HepG2 (cell line): ENCODE data around the gene CHKB. TPM values are rescaled to one million over a fixed set of nuclear protein-coding genes. Genes with fewer than 3 reads are reported as not detected.

Experiments
- AKAP8 ChIP-seq: sonication (generic); formaldehyde crosslinking; IDR thresholded peaks from 2 replicates; pipeline ENCODE4 v1.5.1; 2020; ENCODE audit warnings: mild to moderate bottlenecking, missing genetic modification reagents
- CBFB ChIP-seq: sonication (generic); formaldehyde crosslinking; IDR thresholded peaks from 2 replicates; pipeline ENCODE4 v1.4.0; 2020; ENCODE audit warnings: missing genetic modification reagents
- CENPBD1 ChIP-seq: sonication (generic); formaldehyde crosslinking; IDR thresholded peaks from 2 replicates; pipeline ENCODE4 v1.8.0; 2022; ENCODE audit warnings: missing genetic modification reagents, low read depth, mild to moderate bottlenecking, borderline replicate concordance
- DMAP1 ChIP-seq: IDR thresholded peaks from 2 replicates; pipeline ENCODE4 v1.6.1; 2016
- FIP1L1 ChIP-seq: fragments of 200-400 bp; formaldehyde crosslinking; IDR thresholded peaks from 2 replicates; pipeline ENCODE4 v1.6.1; 2018; ENCODE audit warnings: low read depth, mild to moderate bottlenecking, low read length, moderate library complexity, borderline replicate concordance; ENCODE audit not compliant: insufficient read depth
- GATAD2A ChIP-seq: IDR thresholded peaks from 2 replicates; pipeline ENCODE4 v1.6.1; 2016
- HMG20B ChIP-seq: conservative IDR thresholded peaks from 2 replicates; pipeline ENCODE4 v1.6.1; 2016; ENCODE audit warnings: missing genetic modification reagents, missing compliant biosample characterization
- HNF1B ChIP-seq: sonication (generic); formaldehyde crosslinking; IDR thresholded peaks from 2 replicates; pipeline ENCODE4 v1.5.1; 2020; ENCODE audit warnings: mild to moderate bottlenecking, moderate library complexity, missing genetic modification reagents
- JARID2 ChIP-seq: sonication (generic); formaldehyde crosslinking; IDR thresholded peaks from 2 replicates; pipeline ENCODE4 v1.8.1; 2023; ENCODE audit warnings: missing genetic modification reagents, inconsistent platforms; ENCODE audit not compliant: insufficient replicate concordance
- KDM5B ChIP-seq: sonication (generic); formaldehyde crosslinking; IDR thresholded peaks from 2 replicates; pipeline ENCODE4 v1.4.0; 2020; ENCODE audit warnings: missing genetic modification reagents, mild to moderate bottlenecking, borderline replicate concordance
- MEIS2 ChIP-seq: sonication (generic); formaldehyde crosslinking; IDR thresholded peaks from 2 replicates; pipeline ENCODE4 v1.9.0; 2021; ENCODE audit warnings: mild to moderate bottlenecking, missing genetic modification reagents
- NR2F1 ChIP-seq, 2 experiments: fragments of 450-650 bp in 1 of 2; formaldehyde crosslinking in 1 of 2; IDR thresholded peaks; 2 replicates each; pipeline versions ENCODE4 v1.5.0 to v1.6.1; 2016 to 2020; ENCODE audit warnings: mild to moderate bottlenecking in 1 of 2, missing compliant biosample characterization in 1 of 2, missing genetic modification reagents in 1 of 2, moderate library complexity in 1 of 2
- SMARCE1 ChIP-seq: fragments of 450-650 bp; IDR thresholded peaks from 2 replicates; pipeline ENCODE4 v1.6.1; 2017; ENCODE audit warnings: borderline replicate concordance
- TEF ChIP-seq: sonication (generic); formaldehyde crosslinking; IDR thresholded peaks from 2 replicates; pipeline ENCODE4 v1.5.0; 2020; ENCODE audit warnings: missing genetic modification reagents
- TMF1 ChIP-seq: sonication (generic); formaldehyde crosslinking; IDR thresholded peaks from 2 replicates; pipeline ENCODE4 v1.8.1; 2022; ENCODE audit warnings: low read depth, missing genetic modification reagents
- ZBTB8A ChIP-seq: sonication (generic); formaldehyde crosslinking; IDR thresholded peaks from 2 replicates; pipeline ENCODE4 v1.4.0; 2020; ENCODE audit warnings: mild to moderate bottlenecking, low read depth, missing genetic modification reagents, borderline replicate concordance
- ZNF382 ChIP-seq: sonication (generic); formaldehyde crosslinking; IDR thresholded peaks from 2 replicates; pipeline ENCODE4 v1.5.0; 2020; ENCODE audit warnings: missing genetic modification reagents, mild to moderate bottlenecking, borderline replicate concordance
- ZNF430 ChIP-seq: sonication (generic); formaldehyde crosslinking; IDR thresholded peaks from 2 replicates; pipeline ENCODE4 v1.9.0; 2021; ENCODE audit warnings: mild to moderate bottlenecking, missing genetic modification reagents
- ZNF468 ChIP-seq: sonication (generic); formaldehyde crosslinking; IDR thresholded peaks from 2 replicates; pipeline ENCODE4 v1.8.0; 2022; ENCODE audit warnings: mild to moderate bottlenecking, moderate library complexity, missing genetic modification reagents
- ZNF577 ChIP-seq: sonication (generic); formaldehyde crosslinking; IDR thresholded peaks from 2 replicates; pipeline ENCODE4 v1.4.0; 2020; ENCODE audit warnings: mild to moderate bottlenecking, low read depth, missing genetic modification reagents, borderline replicate concordance
- ZNF605 ChIP-seq: sonication (generic); formaldehyde crosslinking; IDR thresholded peaks from 2 replicates; pipeline ENCODE4 v1.8.0; 2022; ENCODE audit warnings: mild to moderate bottlenecking, missing genetic modification reagents
- ZNF773 ChIP-seq: sonication (generic); formaldehyde crosslinking; IDR thresholded peaks from 2 replicates; pipeline ENCODE4 v1.4.0; 2020; ENCODE audit warnings: missing genetic modification reagents, borderline replicate concordance
- polyA plus RNA-seq, 8 experiments: library from polyadenylated mRNA; depleted of rRNA in 3 of 8; stranded (reverse) in 7 of 8; unstranded in 1 of 8; fragments of >200 nt; fragmentation: Illumina TruSeq in 4 of 8; extraction: Trizol in 4 of 8; gene quantifications; 2 replicates each; pipeline versions ENCODE4 v1.2.1 to v1.2.3, GENCODE V29; 2011 to 2016; ENCODE audit warnings: low read depth in 4 of 8, missing spikeins in 1 of 8, mixed read lengths in 1 of 8; ENCODE audit not compliant: insufficient read depth in 1 of 8
- total RNA-seq, 5 experiments: library from RNA; depleted of rRNA; stranded (reverse); fragments of >200 nt; fragmentation: Illumina TruSeq; extraction: Trizol; gene quantifications; 2 replicates each; pipeline ENCODE4 v1.2.3, GENCODE V29; 2016; ENCODE audit warnings: low read depth in 1 of 5
- TF ChIP-seq, protein P1 (sequence below): IDR thresholded peaks from 2 replicates; pipeline ENCODE4 v1.6.1; 2016; ENCODE audit warnings: missing biosample characterization, missing genetic modification reagents, low read depth

The CHKB gene
- total and polyA plus RNA-seq, 2 of the 13 experiments (the other 11 are each of a cell fraction or from before 2014, with no cell fraction given): 24.5 to 42.7 TPM

DNA sequence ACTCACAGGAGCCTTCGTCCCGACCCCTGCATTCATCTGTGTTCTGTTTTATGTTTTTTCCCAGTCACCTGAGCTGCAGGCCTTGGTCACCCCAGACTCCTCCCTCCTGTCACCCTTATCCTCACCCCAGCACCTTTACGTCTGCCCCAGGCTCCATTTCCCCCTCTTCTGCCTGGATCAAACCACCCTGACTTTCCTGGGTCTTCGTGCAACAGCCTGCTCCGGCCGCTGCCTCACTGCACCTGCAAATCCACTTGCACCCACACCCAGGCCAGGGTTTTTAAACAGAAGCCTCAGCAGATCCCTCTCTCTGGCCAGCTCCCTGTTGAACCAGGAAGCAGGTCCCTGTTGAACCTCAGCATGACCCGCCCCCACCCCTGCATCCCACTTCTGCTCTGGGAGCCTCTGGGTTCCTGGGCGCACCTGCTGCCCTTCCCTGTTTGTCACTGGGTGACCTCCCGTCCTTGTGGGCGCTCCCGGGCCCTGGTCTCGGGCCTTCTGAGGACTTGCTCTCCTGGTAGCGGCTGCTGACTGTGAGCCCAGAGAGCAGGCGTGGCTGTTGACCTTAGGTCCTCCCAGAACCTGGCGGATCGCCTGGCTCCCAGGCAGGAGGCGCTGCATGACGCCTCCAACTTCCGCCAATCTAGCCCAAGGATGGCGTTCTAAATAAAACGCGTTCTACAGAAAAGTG, 30.8 kb upstream of the CHKB start (continued):
- TF ChIP-seq TMF1 (CRISPR knock-in tag) (no peak), CENPBD1 (CRISPR knock-in tag) (no peak), HNF1B (CRISPR knock-in tag) (no peak), FIP1L1 (no peak), MEIS2 (0 out of 2 replicates have a peak, but pooled peaks have one; percentile 42), ZNF430 (CRISPR knock-in tag) (no peak), AKAP8 (no peak), ZNF468 (no peak), SMARCE1 (no peak), DMAP1 (CRISPR knock-in tag) (0 out of 2 replicates have a peak, but pooled peaks have one; percentile 14), KDM5B (CRISPR knock-in tag) (peak; percentile 35; the same call in 1 of the 2 replicates), JARID2 (no peak), ZNF605 (CRISPR knock-in tag) (peak; percentile 41; the same call in 1 of the 2 replicates), GATAD2A (CRISPR knock-in tag) (0 out of 2 replicates have a peak, but pooled peaks have one; percentile 14), CBFB (CRISPR knock-in tag) (no peak), HMG20B (CRISPR knock-in tag) (no peak), ZBTB8A (CRISPR knock-in tag) (no peak), NR2F1 (CRISPR knock-in tag; IDR thresholded peaks at IDR 0.05) (peak in 1 of 2 experiments; percentile 24; a peak in 1 of 4 replicates), ZNF773 (CRISPR knock-in tag) (no peak), ZNF382 (CRISPR knock-in tag) (no peak), ZNF577 (CRISPR knock-in tag) (no peak), TEF (no peak)
- TF ChIP-seq, protein P1, sequence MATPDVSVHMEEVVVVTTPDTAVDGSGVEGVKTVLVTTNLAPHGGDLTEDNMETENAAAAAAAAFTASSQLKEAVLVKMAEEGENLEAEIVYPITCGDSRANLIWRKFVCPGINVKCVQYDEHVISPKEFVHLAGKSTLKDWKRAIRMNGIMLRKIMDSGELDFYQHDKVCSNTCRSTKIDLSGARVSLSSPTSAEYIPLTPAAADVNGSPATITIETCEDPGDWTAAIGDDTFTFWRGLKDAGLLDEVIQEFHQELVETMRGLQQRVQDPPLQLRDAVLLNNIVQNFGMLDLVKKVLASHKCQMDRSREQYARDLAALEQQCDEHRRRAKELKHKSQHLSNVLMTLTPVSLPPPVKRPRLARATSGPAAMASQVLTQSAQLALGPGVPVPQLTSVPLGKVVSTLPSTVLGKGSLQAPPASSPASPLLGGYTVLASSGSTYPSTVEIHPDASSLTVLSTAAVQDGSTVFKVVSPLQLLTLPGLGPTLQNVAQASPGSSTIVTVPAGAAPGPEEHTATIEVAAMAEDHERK (CRISPR knock-in tag): no peak
